Breast epithelium (tissue), 4 donors: ENCODE measurements around the gene SLA2. TPM values are rescaled to one million over a fixed set of nuclear protein-coding genes. Genes with fewer than 3 reads are reported as not detected.

Source experiments
- DNase-seq, 2 donors: peaks; one replicate each; pipeline ENCODE4 v3.0.0-alpha.2; 2019; ENCODE audit warnings: low spot score in 2 of 2
- H3K27ac ChIP-seq, 2 donors: fragments of 200-600 bp; sonication (generic) in 1 of 2; one replicate each; pipeline ENCODE4 v1.5.1; 2016 to 2019; ENCODE audit warnings: mild to moderate bottlenecking in 1 of 2
- H3K27me3 ChIP-seq, 2 donors: fragments of 200-600 bp; sonication (generic) in 1 of 2; one replicate each; pipeline versions ENCODE4 v1.5.1 to v1.6.0; 2017 to 2019; ENCODE audit warnings: control low read depth in 1 of 2, mild to moderate bottlenecking in 1 of 2
- H3K36me3 ChIP-seq: fragments of 200-600 bp; one replicate; pipeline ENCODE4 v1.5.1; 2019
- H3K4me1 ChIP-seq, 2 donors: fragments of 200-600 bp; sonication (generic); one replicate each; pipeline ENCODE4 v1.5.1; 2016 to 2019; ENCODE audit warnings: control low read depth in 1 of 2
- H3K4me3 ChIP-seq, 3 donors: fragments of 200-600 bp; sonication (generic); 1 replicate in 2 of 3; 2 replicates in 1 of 3; pipeline ENCODE4 v1.5.1; 2016 to 2019; ENCODE audit warnings: mild to moderate bottlenecking in 3 of 3, moderate library complexity in 2 of 3
- H3K9me3 ChIP-seq, 2 donors: fragments of 200-600 bp; sonication (generic) in 1 of 2; one replicate each; pipeline ENCODE4 v1.5.1; 2016 to 2019; ENCODE audit warnings: control low read depth in 1 of 2
- CTCF ChIP-seq, 3 donors: fragments of 450-650 bp; IDR thresholded peaks; one replicate each; pipeline ENCODE4 v1.5.1; 2016 to 2017; ENCODE audit warnings: antibody characterized with exemption in 3 of 3, mild to moderate bottlenecking in 3 of 3, moderate library complexity in 3 of 3
- POLR2A ChIP-seq: fragments of 450-650 bp; IDR thresholded peaks from one replicate; pipeline ENCODE4 v1.6.1; 2016; ENCODE audit warnings: antibody characterized with exemption, mild to moderate bottlenecking, moderate library complexity
- POLR2AphosphoS5 ChIP-seq, 3 donors: sonication (generic); formaldehyde crosslinking; IDR thresholded peaks; one replicate each; pipeline ENCODE4 v1.6.1; 2017; ENCODE audit warnings: antibody characterized with exemption in 3 of 3
- intact Hi-C: fragments of 100-400 bp; cut with DNase I; formaldehyde crosslinking; loops from one replicate; pipeline ENCODE4 v1.15.1; 2023; ENCODE audit warnings: low total_unique reads
- total RNA-seq, 3 donors: library from RNA; depleted of rRNA; stranded (reverse); fragments of >200 nt; gene quantifications; one replicate each; pipeline ENCODE4 v1.1.0, GENCODE V29; 2016

The SLA2 gene
- total RNA-seq, 3 donors from 2014 or later: 0.64 to 1.6 (median 0.66) TPM

DNA sequence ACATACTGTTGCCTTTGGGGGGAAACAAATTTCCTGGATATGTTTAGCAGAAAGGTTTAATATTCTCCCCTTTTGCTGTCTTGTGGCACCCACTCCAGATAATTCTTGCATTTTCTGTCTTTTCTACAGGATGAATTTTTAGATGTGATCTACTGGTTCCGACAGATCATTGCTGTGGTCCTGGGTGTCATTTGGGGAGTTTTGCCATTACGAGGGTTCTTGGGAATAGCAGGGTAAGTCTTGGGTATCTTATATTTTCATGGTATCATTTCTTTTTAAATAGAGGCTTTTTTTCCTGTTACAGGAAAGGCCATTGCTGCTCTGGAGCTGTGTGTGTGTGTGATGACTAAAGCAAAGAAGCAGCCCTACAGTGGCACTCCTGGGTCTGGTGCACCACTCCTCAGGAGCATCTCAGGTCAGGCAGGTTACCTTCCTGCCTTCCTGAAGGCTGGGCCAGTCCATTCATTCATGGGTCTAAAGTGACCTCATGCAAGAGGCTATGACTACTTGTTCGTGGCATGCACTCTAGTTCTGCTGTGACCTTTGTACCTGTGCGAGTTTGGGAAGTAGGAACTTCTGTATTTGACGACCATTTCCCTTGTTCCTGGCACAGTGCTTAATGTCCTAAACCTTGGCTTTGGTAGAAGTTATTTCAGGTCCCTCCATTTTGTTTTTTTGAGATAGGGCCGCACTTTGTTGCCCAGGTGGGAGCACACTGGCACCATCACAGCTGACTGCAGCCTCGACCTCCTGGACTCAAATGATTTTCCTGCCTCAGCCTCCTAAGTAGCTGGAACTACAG, 38.2 kb downstream of the SLA2 start:
- no peak overlapping the region for H3K27ac ChIP-seq
- no peak for DNase-seq
- intact Hi-C loops: no loop called here
- TF ChIP-seq POLR2AphosphoS5 (IDR thresholded peaks at IDR 0.05): no peak
- TF ChIP-seq CTCF (IDR thresholded peaks at IDR 0.05): no peak
- TF ChIP-seq POLR2A: no peak
- no peak overlapping the region for H3K4me3 ChIP-seq
- no peaks in the 10 kb centered on the region for H3K36me3 ChIP-seq
- H3K27me3 ChIP-seq: no peaks in the 10 kb centered on the region
- H3K9me3 ChIP-seq: no peaks in the 10 kb centered on the region
- peaks cover 0 to 8% of the 10 kb centered on the region in 2 donors for H3K4me1 ChIP-seq

GRCh38 chr20:36606158-36607066, 39.6 kb downstream of the SLA2 start:
- Histone ChIP-seq H3K27ac (peak overlapping the region; percentile 80 to 92), H3K4me1 (peaks cover 0 to 8% of the 10 kb centered on the region in 2 donors), H3K36me3 (no peaks in the 10 kb centered on the region), H3K27me3 (no peaks in the 10 kb centered on the region), H3K4me3 (peak overlapping the region; percentile 78 to 99 (median 97)), H3K9me3 (no peaks in the 10 kb centered on the region)
- intact Hi-C loops: no loop called here
- no peak for DNase-seq
- no peak for TF ChIP-seq CTCF (IDR thresholded peaks at IDR 0.05)
- TF ChIP-seq POLR2AphosphoS5 (IDR thresholded peaks at IDR 0.05): no peak
- no peak for TF ChIP-seq POLR2A

GRCh38 chr20:36605399-36606157, 40.4 kb downstream of the SLA2 start, which contains the start of gene RAB5IF:
Gene RAB5IF (plus strand): TSS chr20:36605779. CDS start chr20:36605952, 173 bp downstream.
- DNase-seq: peak; percentile 98 to 100
- no peaks in the 10 kb centered on the region for H3K27me3 ChIP-seq
- peak within 1 kb of the TSS; percentile 78 to 99 (median 97) for H3K4me3 ChIP-seq
- H3K4me1 ChIP-seq: peaks cover 0 to 8% of the 10 kb centered on the region in 2 donors
- TF ChIP-seq POLR2A: no peak
- peak; percentile 78 to 91 (median 88) for TF ChIP-seq POLR2AphosphoS5 (IDR thresholded peaks at IDR 0.05)
- TF ChIP-seq CTCF (IDR thresholded peaks at IDR 0.05): peak; percentile 85 to 96 (median 92)
- H3K9me3 ChIP-seq: no peaks in the 10 kb centered on the region
- no peaks in the 10 kb centered on the region for H3K36me3 ChIP-seq
- peak within 1 kb of the TSS; percentile 80 to 92 for H3K27ac ChIP-seq
- intact Hi-C loops: no loop called here

DNA sequence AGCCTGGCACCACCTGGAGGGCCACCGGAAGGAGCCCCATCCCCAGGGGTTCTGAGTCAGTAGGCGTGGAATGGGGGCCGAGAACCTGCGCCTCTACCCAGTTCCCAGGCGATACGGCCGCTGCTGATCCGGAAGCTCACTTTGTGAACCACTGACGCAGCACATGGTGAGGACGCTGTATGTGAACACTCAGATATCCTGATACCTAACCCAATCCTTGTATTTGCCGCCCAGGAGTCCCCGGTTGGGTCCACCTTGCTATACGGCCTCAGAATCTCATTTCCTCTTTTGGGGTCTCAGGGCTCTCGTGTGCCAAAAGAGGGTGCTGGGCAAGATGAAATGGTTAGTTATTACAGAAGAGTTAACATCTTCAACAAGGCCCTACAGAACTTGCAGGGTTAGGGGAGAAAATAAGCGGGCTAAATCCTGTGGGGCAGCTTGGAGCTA, 41.0 kb downstream of the SLA2 start:
- Histone ChIP-seq H3K27me3 (no peaks in the 10 kb centered on the region), H3K27ac (peak overlapping the region; percentile 80 to 92), H3K4me3 (peak overlapping the region; percentile 78 to 99 (median 97)), H3K36me3 (no peaks in the 10 kb centered on the region), H3K9me3 (no peaks in the 10 kb centered on the region), H3K4me1 (peaks cover 0 to 8% of the 10 kb centered on the region in 2 donors)
- intact Hi-C loops: no loop called here
- DNase-seq: peak in 1 of 2 donors; percentile 26
- TF ChIP-seq POLR2AphosphoS5 (IDR thresholded peaks at IDR 0.05): no peak
- no peak for TF ChIP-seq CTCF (IDR thresholded peaks at IDR 0.05)
- no peak for TF ChIP-seq POLR2A
